HG03460 (cell line): ENCODE results near the gene ITIH1.

Source experiments
- ATAC-seq: cut with Tn5 transposase; IDR thresholded peaks from one replicate; pipeline ENCODE4 v1.9.1; 2021; ENCODE audit not compliant: unreplicated experiment

ITIH1 gene

DNA sequence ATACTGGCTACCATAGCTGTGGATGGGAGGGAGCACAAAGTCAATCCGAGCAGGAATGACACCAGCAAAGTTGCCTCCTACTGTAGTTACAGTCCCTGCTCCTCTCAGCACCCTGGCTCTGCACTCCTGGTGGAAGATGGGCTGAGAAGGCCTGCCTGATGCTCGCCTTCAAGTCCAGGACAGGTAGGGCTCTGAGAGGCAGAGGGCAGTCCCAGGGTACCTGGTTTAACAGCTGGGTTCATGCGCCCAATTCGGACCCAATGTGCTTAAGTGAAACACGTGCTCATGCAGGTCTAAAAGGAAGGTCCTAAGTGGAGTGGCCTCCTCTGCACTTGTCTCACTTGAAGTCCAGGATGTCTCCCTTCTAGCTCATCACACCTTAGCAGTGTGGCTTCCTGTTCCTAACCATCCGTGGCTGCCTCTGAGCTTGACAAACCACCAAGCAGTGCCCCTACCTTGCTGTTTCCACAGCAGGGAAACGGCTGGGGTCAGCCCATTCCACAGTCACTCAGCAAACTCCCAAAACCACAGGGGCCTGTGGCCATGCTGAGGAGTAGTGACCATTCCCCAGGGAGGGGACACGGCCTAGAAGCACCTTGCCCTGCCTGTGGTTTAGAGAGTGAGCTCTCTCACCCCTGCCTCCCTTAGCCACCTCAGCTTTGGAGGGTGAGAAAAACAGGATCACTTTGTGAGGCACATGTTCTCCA, 61.3 kb downstream of the ITIH1 start:
- ATAC-seq, result no peak

DNA sequence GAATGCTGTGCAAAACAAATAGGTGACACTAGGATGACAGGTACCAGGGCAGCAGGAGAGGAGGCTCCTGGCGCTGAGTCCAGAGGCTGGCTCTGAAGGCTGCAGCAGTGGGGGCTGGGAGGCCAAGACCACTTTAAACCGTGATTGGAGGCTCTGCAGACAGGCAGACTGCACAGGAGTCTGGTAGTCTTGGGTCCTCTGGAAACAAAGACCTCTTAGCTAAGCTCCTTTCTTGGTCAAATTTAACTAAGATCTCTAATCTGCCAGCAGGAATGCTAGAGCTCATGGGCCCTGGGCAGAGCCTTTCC, 61.8 kb downstream of the ITIH1 start:
- no peak for ATAC-seq

- ATAC-seq, result no peak
Measured at GRCh38 chr3:52839892-52840545, 62.6 kb downstream of the ITIH1 start.

DNA sequence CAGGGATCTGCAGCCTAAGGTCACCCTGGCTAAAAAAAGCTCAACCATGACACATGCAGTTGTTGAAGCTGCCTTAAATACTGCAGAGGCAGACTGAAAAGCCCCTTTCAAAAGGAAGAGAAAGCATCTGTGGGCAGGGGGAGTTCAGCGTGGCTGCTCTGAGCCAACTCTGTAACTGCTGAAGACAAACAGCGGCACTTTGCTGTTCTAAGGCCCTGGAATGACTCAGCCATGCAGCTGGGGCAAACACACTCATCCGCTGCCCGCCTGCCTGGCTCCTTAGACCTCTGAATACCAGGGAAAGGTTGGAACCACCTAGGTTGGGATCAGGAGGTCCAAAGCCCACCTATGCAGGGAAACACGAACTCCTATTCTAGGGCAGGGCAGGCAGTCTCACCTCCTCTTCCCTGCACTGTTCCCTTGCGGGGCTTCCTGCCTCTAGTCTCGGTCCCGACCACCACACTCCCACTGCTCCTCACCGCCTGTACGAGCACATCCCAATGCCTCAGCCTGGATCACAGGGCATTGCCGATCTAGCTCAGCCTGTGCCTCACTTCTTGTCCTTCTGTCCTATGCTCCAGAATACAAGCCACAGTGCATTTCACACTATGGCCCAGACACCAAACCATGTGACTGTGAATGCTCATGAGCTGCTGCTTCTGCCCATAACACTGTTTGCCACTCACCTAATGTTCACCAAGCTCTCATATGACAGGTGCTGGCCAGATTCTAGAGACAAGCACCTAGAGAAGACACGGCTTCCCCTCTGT, 64.0 kb downstream of the ITIH1 start:
- peak; percentile 48 for ATAC-seq
